HG03558 (cell line): Measurements from ENCODE around the gene C10orf143.

Experiments used
- ATAC-seq: cut with Tn5 transposase; IDR thresholded peaks from one replicate; pipeline ENCODE4 v1.9.1; 2021; ENCODE audit warnings: moderate number of reproducible peaks; ENCODE audit not compliant: unreplicated experiment; ENCODE audit errors: extremely low read depth

The C10orf143 gene

GRCh38 chr10:130062201-130062600, 48.4 kb downstream of the C10orf143 start:
- ATAC-seq, result no peak

DNA sequence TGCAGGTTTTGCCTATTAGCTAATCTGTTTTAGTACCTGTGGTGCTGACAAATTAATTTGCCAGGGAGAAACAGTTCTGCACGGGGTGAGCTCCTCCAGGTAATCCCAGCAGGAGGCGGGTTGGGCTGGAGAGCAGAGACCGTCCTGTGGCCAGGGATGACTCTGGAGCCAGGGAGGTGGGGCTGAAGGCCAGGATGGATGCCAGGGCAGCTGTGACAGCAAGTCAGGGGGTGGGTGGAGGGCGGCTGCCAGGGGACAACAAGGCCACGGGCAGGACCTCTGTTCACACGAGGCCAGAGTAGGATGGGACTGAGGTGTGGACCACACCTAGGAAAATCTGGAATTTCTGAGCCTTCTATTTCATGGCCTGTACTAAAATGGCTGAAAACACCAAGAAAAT, 48.9 kb downstream of the C10orf143 start:
- ATAC-seq, result no peak

GRCh38 chr10:130054021-130054420, 56.6 kb downstream of the C10orf143 start:
- ATAC-seq, result no peak

- no peak for ATAC-seq
Observed at GRCh38 chr10:130053561-130053960, 57.1 kb downstream of the C10orf143 start.

DNA sequence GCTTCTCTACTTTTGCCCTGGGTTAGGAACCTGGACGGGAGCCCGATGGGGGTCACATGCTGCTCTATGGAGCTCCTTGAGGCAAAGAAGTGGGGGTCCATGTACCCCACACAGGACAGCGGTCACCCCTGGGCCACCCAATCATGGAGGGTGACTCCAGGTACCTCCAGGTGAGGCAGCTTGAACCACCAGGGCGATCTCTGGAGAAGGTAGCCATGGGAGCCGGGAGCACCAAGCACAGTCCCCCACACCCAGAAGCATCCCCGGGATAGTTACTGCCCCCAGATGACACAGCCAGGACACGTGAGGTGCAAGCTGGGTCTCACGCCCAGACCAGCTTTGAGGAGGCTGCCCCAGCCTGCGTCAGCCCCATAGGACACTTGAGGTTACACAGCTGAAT, 58.4 kb downstream of the C10orf143 start:
- no peak for ATAC-seq

DNA sequence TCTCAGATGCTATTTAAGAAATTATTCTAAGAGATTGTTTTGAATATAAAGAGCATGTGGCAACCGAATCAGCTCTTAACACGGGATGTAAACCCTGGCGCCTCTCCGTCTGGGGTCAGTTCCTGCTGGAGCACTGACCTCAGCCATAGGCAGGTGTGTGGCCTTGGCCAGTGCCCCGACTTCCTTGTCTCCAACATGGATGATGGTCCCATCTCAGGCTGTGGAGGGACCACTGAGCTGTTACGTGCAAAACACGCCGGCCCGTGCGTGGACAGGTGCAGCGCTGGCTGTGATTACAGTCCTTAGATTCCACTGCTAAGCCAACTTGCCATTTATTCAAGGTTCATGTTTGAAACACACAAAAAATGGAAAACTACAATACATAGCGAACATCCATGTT, 59.9 kb downstream of the C10orf143 start:
- ATAC-seq, result no peak

- ATAC-seq, result no peak
Observed at GRCh38 chr10:130049987-130050386, 60.6 kb downstream of the C10orf143 start.

- no peak for ATAC-seq
Observed at GRCh38 chr10:130049244-130049643, 61.4 kb downstream of the C10orf143 start.

GRCh38 chr10:130048081-130048480, 62.5 kb downstream of the C10orf143 start:
- no peak for ATAC-seq

DNA sequence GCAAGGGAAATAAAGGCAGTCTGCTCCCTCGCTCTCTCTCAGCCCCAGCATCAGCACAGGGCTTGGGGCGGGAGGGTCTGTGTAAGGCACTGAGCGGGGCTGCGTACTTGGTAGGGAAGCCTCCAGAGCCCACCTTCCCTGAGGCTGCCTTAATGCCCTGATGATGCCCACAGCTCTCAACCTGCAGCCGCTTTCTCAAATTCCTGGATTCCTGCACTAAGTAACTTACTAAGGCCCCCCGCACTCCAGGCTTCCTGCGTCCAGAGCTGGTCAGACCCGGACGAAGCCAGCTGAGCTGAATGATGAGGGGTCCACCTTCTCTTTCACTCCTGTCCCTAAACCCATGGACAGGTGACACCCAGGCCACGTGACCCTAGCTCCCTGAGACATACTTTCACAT, 63.3 kb downstream of the C10orf143 start:
- ATAC-seq, result no peak

DNA sequence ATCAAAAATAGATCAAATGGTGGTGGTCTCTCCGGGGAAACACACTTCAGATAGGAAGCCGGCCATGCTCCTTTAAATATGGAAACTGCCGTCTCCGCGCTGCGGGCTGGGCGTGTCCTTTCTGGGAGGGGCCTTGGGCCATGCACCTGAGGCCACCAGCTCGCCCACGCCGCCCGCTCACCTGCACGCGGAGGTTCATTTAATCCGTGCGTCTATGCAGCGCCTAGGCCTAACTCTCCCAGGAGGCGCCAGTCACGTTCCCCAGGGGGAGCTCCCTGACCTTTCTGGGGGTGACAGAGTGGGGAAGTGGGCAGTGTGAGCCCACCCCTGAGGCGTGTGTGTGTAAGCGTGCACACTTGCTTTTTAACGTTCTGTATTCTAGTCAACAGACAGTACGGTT, 64.0 kb downstream of the C10orf143 start:
- ATAC-seq, result no peak

GRCh38 chr10:130045801-130046321, 64.8 kb downstream of the C10orf143 start:
- ATAC-seq, result no peak

DNA sequence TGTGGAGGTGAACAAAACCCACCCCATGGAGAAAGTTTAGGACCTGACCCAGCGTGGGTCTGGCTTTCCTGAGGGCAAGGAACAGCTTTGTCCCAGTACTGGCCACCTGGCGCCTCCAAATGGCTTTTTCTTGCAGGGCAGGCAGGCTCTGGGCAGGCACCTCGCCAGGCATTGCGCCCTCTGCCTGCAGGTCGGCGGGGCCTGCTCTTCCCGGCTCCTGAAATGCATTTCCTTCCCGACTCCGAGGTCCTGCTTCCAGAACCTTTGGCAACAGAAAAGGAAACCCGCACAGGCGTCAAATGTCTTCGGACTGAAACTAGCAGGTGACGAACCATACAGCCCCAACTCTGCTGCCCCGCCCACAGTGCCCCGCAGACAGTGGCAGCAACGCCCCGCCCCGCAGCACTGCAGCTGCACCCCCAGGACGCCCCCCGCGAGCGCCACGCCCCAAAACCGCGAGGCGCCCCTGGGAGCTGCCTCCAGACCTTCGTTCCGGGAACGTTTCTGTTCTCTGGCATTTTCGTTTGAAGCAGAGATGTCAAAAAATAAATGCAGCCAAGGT, 65.5 kb downstream of the C10orf143 start:
- no peak for ATAC-seq

GRCh38 chr10:130044067-130045061, 66.3 kb downstream of the C10orf143 start:
- no peak for ATAC-seq

- ATAC-seq, result no peak
Observed at GRCh38 chr10:130043491-130043890, 67.1 kb downstream of the C10orf143 start.

DNA sequence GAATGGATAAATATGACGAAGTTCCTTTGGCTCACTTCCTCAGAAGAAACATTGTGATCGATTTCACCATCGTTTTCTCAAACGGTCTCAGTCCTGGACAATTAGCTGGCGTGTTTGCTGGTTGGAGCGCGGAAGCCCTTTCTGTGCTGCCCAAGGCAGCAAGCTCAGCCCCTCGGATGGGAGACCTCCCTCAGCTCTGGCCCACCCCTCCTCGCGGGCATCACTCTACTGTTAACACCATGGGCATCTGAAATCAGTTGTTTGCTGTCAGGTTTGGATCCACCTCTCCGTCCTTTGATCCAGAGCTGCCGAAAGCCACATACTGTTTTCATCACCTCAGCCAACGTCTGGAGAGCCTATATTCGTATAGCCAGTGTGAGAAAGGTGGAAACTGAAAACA, 68.2 kb downstream of the C10orf143 start:
- ATAC-seq, result no peak

DNA sequence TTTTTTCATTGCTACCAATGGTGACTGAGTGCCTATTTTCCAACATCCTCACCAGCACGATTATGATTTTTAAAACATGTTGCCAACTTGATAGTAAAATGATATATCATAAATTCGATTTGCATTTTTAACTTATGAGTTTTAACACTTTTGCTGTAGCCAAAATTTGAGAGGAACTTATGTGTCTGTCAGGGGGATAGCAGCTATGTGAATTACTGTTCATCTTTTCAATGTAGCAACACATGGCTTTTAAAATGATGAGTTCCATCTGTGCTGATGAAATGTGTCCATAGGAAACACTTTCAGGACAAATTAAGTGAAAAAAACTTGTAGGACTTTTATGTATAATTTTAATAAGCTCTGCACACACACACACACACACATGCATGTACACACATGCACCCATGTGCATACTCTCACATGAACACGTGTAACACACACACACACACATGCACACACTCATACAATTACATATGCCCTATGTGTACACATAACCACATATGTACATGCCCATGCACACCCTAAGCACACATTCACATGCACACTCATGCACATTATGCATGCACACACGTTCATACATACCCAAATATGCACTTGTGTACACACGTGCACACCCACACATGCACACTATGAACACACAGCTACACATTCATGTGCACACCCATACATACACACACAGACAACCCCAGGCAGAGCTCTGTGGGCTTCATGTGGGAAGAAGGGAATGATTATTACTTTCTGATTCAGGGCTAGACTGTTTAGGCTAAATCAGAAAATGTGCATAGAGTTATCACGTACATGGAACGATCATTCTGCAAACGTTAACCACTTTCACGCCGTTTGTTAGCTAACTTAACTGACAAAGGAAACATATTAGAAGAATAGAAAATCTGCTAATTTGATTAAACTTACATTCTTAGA, 68.9 kb downstream of the C10orf143 start:
- ATAC-seq, result no peak

- ATAC-seq, result no peak
Observed at GRCh38 chr10:130040817-130041330, 69.8 kb downstream of the C10orf143 start.

DNA sequence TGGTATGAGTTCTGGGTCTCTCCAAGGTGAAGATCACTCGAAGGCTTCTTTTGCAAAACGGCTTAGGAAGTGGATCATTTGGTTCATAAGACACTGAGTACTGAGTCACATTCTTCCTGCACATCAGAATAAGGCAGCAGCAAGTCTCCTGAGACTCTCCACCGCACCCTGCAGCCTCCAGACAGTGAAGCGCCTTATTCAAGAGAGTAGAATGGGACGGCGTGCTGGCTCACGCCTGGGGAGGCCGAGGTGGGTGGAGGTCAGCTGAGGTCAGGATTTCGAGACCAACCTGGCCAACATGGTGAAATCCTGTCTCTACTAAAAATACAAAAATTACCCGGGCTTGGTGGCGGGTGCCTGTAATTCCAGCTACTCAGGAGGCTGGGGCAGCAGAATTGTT, 70.3 kb downstream of the C10orf143 start:
- ATAC-seq, result no peak

- ATAC-seq, result no peak
Observed at GRCh38 chr10:130039141-130039540, 71.5 kb downstream of the C10orf143 start.
